DOHH2 (cell line): ENCODE data around the gene MYH6.

ENCODE experiments used
- EZH2phosphoT487 ChIP-seq: fragments of 200-600 bp; sonication (generic); IDR thresholded peaks from 2 replicates; pipeline ENCODE4 v1.6.1; 2017; ENCODE audit warnings: borderline replicate concordance, mild to moderate bottlenecking, antibody characterized with exemption, low read length, moderate library complexity, mixed read lengths
- TF ChIP-seq, protein P1 (sequence below): fragments of 200-600 bp; sonication (generic); IDR thresholded peaks from one replicate; pipeline ENCODE4 v1.5.1; 2014; ENCODE audit warnings: antibody characterized with exemption, mild to moderate bottlenecking, low read depth, low read length; ENCODE audit not compliant: poor library complexity, severe bottlenecking

DNA sequence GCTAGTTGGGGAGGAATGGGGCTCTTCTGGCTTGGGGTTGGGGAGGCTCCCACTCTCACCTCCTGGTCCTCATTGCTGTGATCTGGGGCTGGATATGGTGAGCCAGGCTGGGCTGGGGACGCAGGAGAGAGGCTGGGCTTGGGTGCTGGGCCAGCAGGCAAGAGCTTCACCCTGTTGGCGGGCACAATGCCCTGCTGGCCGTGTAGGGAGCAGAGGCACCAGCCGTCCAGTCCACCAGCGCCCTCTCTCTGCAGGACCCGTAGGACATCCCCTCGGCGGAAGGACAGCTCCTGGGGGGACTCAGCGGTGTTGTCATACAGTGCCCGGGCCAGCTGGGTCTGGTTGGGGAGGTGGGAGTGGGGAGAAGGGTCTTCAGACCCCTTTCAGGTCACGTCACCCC lies 47.6 kb downstream of the MYH6 start:
- TF ChIP-seq, protein P1, sequence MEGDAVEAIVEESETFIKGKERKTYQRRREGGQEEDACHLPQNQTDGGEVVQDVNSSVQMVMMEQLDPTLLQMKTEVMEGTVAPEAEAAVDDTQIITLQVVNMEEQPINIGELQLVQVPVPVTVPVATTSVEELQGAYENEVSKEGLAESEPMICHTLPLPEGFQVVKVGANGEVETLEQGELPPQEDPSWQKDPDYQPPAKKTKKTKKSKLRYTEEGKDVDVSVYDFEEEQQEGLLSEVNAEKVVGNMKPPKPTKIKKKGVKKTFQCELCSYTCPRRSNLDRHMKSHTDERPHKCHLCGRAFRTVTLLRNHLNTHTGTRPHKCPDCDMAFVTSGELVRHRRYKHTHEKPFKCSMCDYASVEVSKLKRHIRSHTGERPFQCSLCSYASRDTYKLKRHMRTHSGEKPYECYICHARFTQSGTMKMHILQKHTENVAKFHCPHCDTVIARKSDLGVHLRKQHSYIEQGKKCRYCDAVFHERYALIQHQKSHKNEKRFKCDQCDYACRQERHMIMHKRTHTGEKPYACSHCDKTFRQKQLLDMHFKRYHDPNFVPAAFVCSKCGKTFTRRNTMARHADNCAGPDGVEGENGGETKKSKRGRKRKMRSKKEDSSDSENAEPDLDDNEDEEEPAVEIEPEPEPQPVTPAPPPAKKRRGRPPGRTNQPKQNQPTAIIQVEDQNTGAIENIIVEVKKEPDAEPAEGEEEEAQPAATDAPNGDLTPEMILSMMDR: no peak
- no peak for TF ChIP-seq EZH2phosphoT487
